A549 (cell line): ENCODE measurements around the gene KLF16.

ENCODE experiments used
- CHD2 ChIP-seq: fragments of 150-350 bp; IDR thresholded peaks from 2 replicates; pipeline ENCODE4 v1.6.1; 2014; ENCODE audit warnings: low read length; ENCODE audit not compliant: partially characterized antibody
- EP300 ChIP-seq, 2 experiments: fragments of >200 bp; sonication (Bioruptor Twin); formaldehyde crosslinking; IDR thresholded peaks; 2 replicates in 1 of 2; 3 replicates in 1 of 2; pipeline ENCODE4 v1.6.1; 2016 to 2017
- ESRRA ChIP-seq: fragments of 150-350 bp; IDR thresholded peaks from 2 replicates; pipeline ENCODE4 v1.6.1; 2014; ENCODE audit warnings: mild to moderate bottlenecking, low read length, borderline replicate concordance
- JUN ChIP-seq, 2 experiments: fragments of >200 bp; sonication (Bioruptor Twin); formaldehyde crosslinking; IDR thresholded peaks; 2 replicates in 1 of 2; 3 replicates in 1 of 2; pipeline ENCODE4 v1.6.1; 2016 to 2017
- JUNB ChIP-seq: fragments of >200 bp; sonication (Bioruptor Twin); formaldehyde crosslinking; IDR thresholded peaks from 2 replicates; pipeline ENCODE4 v1.6.1; 2016
- KDM1A ChIP-seq: fragments of 200-600 bp; sonication (generic); IDR thresholded peaks from 2 replicates; pipeline ENCODE4 v1.6.1; 2016; ENCODE audit warnings: low read depth, mild to moderate bottlenecking
- MAZ ChIP-seq: fragments of 150-350 bp; IDR thresholded peaks from 2 replicates; pipeline ENCODE4 v1.6.1; 2014; ENCODE audit warnings: antibody characterized with exemption, low read depth, low read length, borderline replicate concordance
- MYC ChIP-seq: IDR thresholded peaks from 2 replicates; pipeline ENCODE4 v1.6.1; 2012; ENCODE audit warnings: mild to moderate bottlenecking, inconsistent platforms, low read length, improper control_type of control experiment, borderline replicate concordance
- NFE2L2 ChIP-seq: fragments of 150-350 bp; conservative IDR thresholded peaks from 2 replicates; pipeline ENCODE4 v1.6.1; 2014; ENCODE audit warnings: low read length
- POLR2A ChIP-seq: IDR thresholded peaks from 2 replicates; pipeline ENCODE4 v1.6.1; 2012; ENCODE audit warnings: mild to moderate bottlenecking, low read length
- SMC3 ChIP-seq: fragments of >200 bp; sonication (Bioruptor Twin); formaldehyde crosslinking; IDR thresholded peaks from 3 replicates; pipeline ENCODE4 v1.6.1; 2018; ENCODE audit warnings: inconsistent platforms
- TF ChIP-seq, protein P1 (sequence below): fragments of >200 bp; sonication (Bioruptor Twin); formaldehyde crosslinking; IDR thresholded peaks from 3 replicates; pipeline ENCODE4 v1.5.1; 2016
- TF ChIP-seq, protein P2 (sequence below): fragments of 200-600 bp; sonication (generic); IDR thresholded peaks from 2 replicates; pipeline ENCODE4 v1.6.1; 2016; ENCODE audit warnings: antibody characterized with exemption, mild to moderate bottlenecking, moderate library complexity
- TF ChIP-seq, protein P3 (sequence below): IDR thresholded peaks from 2 replicates; pipeline ENCODE4 v1.6.1; 2012

DNA sequence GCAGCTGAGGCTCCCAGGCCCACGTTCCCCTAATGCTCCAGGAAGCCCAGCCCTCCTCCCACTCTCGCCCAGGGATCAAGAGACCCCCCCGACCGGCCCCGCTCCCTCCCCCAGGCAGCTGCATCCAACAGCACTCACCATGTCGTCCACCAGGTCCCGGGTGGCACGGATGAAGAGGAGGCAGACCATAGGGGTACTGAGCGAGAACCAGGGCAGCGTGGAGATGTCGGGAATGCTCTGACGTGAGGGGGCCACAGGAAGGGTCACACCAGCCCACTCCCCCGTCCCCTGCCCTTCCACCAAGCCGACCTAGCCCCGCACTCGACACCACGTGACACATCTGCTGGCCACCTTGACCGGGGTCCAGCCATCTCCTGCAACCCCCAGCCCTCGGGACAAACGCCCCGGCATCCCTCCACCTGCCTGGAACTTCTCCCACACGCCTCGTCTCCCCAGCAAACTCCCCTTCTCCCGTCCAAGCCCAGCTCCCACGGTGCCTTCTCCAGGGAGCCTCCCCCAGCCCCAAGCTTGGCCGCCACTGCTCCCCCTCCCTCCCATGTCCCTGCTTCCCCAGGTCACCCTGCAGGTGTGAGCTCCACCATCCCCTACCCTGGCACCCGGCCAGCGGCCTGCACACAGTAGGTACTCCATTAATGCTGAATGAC lies 56.2 kb downstream of the KLF16 start:
- TF ChIP-seq MAZ, result no peak
- TF ChIP-seq POLR2A, result no peak
- TF ChIP-seq, protein P1, sequence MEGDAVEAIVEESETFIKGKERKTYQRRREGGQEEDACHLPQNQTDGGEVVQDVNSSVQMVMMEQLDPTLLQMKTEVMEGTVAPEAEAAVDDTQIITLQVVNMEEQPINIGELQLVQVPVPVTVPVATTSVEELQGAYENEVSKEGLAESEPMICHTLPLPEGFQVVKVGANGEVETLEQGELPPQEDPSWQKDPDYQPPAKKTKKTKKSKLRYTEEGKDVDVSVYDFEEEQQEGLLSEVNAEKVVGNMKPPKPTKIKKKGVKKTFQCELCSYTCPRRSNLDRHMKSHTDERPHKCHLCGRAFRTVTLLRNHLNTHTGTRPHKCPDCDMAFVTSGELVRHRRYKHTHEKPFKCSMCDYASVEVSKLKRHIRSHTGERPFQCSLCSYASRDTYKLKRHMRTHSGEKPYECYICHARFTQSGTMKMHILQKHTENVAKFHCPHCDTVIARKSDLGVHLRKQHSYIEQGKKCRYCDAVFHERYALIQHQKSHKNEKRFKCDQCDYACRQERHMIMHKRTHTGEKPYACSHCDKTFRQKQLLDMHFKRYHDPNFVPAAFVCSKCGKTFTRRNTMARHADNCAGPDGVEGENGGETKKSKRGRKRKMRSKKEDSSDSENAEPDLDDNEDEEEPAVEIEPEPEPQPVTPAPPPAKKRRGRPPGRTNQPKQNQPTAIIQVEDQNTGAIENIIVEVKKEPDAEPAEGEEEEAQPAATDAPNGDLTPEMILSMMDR, result no peak
- TF ChIP-seq JUNB, result no peak
- TF ChIP-seq, protein P2, sequence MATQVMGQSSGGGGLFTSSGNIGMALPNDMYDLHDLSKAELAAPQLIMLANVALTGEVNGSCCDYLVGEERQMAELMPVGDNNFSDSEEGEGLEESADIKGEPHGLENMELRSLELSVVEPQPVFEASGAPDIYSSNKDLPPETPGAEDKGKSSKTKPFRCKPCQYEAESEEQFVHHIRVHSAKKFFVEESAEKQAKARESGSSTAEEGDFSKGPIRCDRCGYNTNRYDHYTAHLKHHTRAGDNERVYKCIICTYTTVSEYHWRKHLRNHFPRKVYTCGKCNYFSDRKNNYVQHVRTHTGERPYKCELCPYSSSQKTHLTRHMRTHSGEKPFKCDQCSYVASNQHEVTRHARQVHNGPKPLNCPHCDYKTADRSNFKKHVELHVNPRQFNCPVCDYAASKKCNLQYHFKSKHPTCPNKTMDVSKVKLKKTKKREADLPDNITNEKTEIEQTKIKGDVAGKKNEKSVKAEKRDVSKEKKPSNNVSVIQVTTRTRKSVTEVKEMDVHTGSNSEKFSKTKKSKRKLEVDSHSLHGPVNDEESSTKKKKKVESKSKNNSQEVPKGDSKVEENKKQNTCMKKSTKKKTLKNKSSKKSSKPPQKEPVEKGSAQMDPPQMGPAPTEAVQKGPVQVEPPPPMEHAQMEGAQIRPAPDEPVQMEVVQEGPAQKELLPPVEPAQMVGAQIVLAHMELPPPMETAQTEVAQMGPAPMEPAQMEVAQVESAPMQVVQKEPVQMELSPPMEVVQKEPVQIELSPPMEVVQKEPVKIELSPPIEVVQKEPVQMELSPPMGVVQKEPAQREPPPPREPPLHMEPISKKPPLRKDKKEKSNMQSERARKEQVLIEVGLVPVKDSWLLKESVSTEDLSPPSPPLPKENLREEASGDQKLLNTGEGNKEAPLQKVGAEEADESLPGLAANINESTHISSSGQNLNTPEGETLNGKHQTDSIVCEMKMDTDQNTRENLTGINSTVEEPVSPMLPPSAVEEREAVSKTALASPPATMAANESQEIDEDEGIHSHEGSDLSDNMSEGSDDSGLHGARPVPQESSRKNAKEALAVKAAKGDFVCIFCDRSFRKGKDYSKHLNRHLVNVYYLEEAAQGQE, result no peak
- no peak for TF ChIP-seq EP300 (IDR thresholded peaks at IDR 0.05)
- no peak for TF ChIP-seq SMC3
- no peak for TF ChIP-seq NFE2L2
- TF ChIP-seq CHD2, result no peak
- TF ChIP-seq, protein P3, sequence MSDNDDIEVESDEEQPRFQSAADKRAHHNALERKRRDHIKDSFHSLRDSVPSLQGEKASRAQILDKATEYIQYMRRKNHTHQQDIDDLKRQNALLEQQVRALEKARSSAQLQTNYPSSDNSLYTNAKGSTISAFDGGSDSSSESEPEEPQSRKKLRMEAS, result no peak
- no peak for TF ChIP-seq ESRRA
- no peak for TF ChIP-seq KDM1A
- no peak for TF ChIP-seq MYC
- no peak for TF ChIP-seq JUN (IDR thresholded peaks at IDR 0.05)
